ENCODE data around the gene PNLDC1. TPM values are rescaled to one million over a fixed set of nuclear protein-coding genes. Genes with fewer than 3 reads are reported as not detected.
"Not testable (repeated sequence)": the region's sequence is repeated elsewhere in the genome, so short reads cannot be mapped to it uniquely, and the experiment has no call there.

Gene PNLDC1
- total and polyA plus RNA-seq, 2 experiments from 2014 or later, result not detected

- no peak for TF ChIP-seq REST (IDR thresholded peaks at IDR 0.05; ENCODE audit: unreplicated experiment)
- TF ChIP-seq EZH2 (IDR thresholded peaks at IDR 0.05; ENCODE audit: low read depth, unreplicated experiment), result no peak
- no peak for TF ChIP-seq ZNF114 (CRISPR knock-in tag; IDR thresholded peaks at IDR 0.05)
- TF ChIP-seq CREB1 (CRISPR knock-in tag; IDR thresholded peaks at IDR 0.05; ENCODE audit: low read depth), result no peak
These were observed 9.0 kb upstream of the PNLDC1 start (continued) for GRCh38 chr6:159790956-159791598.

GRCh38 chr6:159794976-159795375 lies 5.1 kb upstream of the PNLDC1 start:
- not testable (repeated sequence) for H3K27me3 Mint-ChIP-seq (ENCODE audit: insufficient read depth, low read depth, poor library complexity); H3F3A ChIP-seq (replicated peaks; ENCODE audit: low read depth); H3K9me3 Mint-ChIP-seq; H3K4me1 ChIP-seq (ENCODE audit: insufficient read depth); ATAC-seq; H3K4me3 ChIP-seq; H2AFZ ChIP-seq; H3K27me3 ChIP-seq (ENCODE audit: insufficient read depth); H3K4me2 ChIP-seq; H3K9me2 ChIP-seq (ENCODE audit: insufficient read depth); H3K4me3 Mint-ChIP-seq; DNase-seq (ENCODE audit: low spot score); H3K27ac ChIP-seq (ENCODE audit: low read depth); H4K20me1 ChIP-seq (replicated peaks; ENCODE audit: insufficient read depth)
- Mint-ChIP-seq H3K36me3 (ENCODE audit: low read depth) (peaks cover 68% of the 10 kb centered on the region), H3K4me1 (peaks cover 17% of the 10 kb centered on the region), H3K27ac (peak overlapping the region; percentile 47; the same call in 1 of the 2 replicates)
- Histone ChIP-seq H3K36me3 (ENCODE audit: insufficient read depth) (peaks cover 49% of the 10 kb centered on the region), H3K79me2 (replicated peaks; ENCODE audit: insufficient read depth) (peaks cover 51% of the 10 kb centered on the region)

- peaks cover 40% of the 10 kb centered on the region for H3K36me3 ChIP-seq (ENCODE audit: insufficient read depth)
- Mint-ChIP-seq H3K36me3 (ENCODE audit: low read depth) (peaks cover 47% of the 10 kb centered on the region), H3K27ac (no peak overlapping the region), H3K4me1 (peaks cover 6% of the 10 kb centered on the region; the same call in 2 of the 3 replicates), H3K4me3 (no peak overlapping the region), H3K9me3 (no peaks in the 10 kb centered on the region), H3K27me3 (ENCODE audit: insufficient read depth, low read depth, poor library complexity) (peaks cover 9% of the 10 kb centered on the region)
- no peak for ATAC-seq
- no peak overlapping the region for H2AFZ ChIP-seq
- H3K79me2 ChIP-seq (replicated peaks; ENCODE audit: insufficient read depth), result peaks cover 30% of the 10 kb centered on the region
- H3F3A ChIP-seq (replicated peaks; ENCODE audit: low read depth), result 0 out of 2 replicates have a peak, but pooled peaks cover 10% of the 10 kb centered on the region
- no peak overlapping the region for H3K27ac ChIP-seq (ENCODE audit: low read depth)
- DNase-seq (ENCODE audit: low spot score), result no peak
- no peak overlapping the region for H3K4me3 ChIP-seq
- no peaks in the 10 kb centered on the region; the same call in 1 of the 2 replicates for H3K4me1 ChIP-seq (ENCODE audit: insufficient read depth)
- H3K4me2 ChIP-seq, result no peak overlapping the region
- no peaks in the 10 kb centered on the region for H3K27me3 ChIP-seq (ENCODE audit: insufficient read depth)
- no peaks in the 10 kb centered on the region for H3K9me2 ChIP-seq (ENCODE audit: insufficient read depth)
- peaks cover 2% of the 10 kb centered on the region; the same call in 1 of the 2 replicates for H4K20me1 ChIP-seq (replicated peaks; ENCODE audit: insufficient read depth)
- no peak for TF ChIP-seq NANOG (IDR thresholded peaks at IDR 0.05; ENCODE audit: borderline replicate concordance)
- no peak for TF ChIP-seq STAT1 (IDR thresholded peaks at IDR 0.05; ENCODE audit: unreplicated experiment)
- no peak for TF ChIP-seq EZH2 (IDR thresholded peaks at IDR 0.05; ENCODE audit: low read depth, unreplicated experiment)
- TF ChIP-seq ETS1 (IDR thresholded peaks at IDR 0.05), result no peak
- TF ChIP-seq POLR2AphosphoS5 (IDR thresholded peaks at IDR 0.05; ENCODE audit: low read depth), result no peak
- TF ChIP-seq REST (IDR thresholded peaks at IDR 0.05; ENCODE audit: unreplicated experiment), result no peak
- no peak for TF ChIP-seq JUNB (IDR thresholded peaks at IDR 0.05; ENCODE audit: unreplicated experiment)
- TF ChIP-seq ZNF114 (CRISPR knock-in tag; IDR thresholded peaks at IDR 0.05), result no peak
- TF ChIP-seq EZH2phosphoT487 (IDR thresholded peaks at IDR 0.05; ENCODE audit: unreplicated experiment), result no peak
- no peak for TF ChIP-seq ZNF331 (CRISPR knock-in tag; IDR thresholded peaks at IDR 0.05; ENCODE audit: low read depth)
- no peak for TF ChIP-seq CTCF (conservative IDR thresholded peaks at IDR 0.05; ENCODE audit: low read depth in 2 of 2)
These were observed 2.5 kb upstream of the PNLDC1 start for GRCh38 chr6:159797554-159797953.

Measured in GM23338 (cell line).